NK-92 (cell line): ENCODE measurements around the gene CXCL1.

Experiments
- DNase-seq: peaks from one replicate; lab custom pipeline; 2025; ENCODE audit not compliant: unreplicated experiment; lab: John Stamatoyannopoulos, UW

CXCL1 gene

DNA sequence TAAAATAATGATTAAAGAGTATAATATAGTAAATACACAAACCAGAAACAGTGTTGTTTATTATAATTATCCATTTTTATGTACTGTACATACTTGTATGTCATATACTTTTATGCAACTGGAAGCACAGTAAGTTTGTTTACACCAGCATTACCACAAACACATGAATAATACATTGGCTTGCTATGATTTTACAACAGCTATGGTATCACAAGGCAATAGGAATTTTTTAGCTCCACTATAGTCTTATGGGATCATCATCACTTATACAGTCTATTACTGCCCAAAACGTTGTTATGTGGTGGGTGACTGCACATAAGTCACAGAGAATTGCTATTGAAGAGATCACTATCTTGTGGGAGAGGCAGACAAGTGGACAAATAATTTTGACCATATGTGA, 17.9 kb upstream of the CXCL1 start:
- DNase-seq, result no peak

DNA sequence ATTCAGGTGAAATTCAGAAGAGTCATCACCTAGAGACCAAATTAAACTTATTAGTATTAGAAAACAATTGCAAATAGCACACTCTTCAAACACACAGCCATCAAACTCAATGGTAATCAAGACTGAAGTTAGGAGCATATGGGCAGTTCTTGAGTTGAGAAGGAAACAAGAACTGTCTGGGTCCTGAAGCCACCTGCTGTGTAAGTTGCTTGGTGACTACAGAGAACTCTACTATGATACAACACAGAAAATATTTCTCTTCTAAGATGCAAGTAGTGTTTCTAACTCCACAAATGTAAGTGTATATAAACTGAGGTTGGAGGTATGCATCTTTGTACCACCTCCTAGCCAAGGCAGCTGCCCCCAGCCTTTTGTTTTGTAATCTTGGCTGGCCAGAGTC, 16.4 kb upstream of the CXCL1 start:
- DNase-seq, result no peak

DNA sequence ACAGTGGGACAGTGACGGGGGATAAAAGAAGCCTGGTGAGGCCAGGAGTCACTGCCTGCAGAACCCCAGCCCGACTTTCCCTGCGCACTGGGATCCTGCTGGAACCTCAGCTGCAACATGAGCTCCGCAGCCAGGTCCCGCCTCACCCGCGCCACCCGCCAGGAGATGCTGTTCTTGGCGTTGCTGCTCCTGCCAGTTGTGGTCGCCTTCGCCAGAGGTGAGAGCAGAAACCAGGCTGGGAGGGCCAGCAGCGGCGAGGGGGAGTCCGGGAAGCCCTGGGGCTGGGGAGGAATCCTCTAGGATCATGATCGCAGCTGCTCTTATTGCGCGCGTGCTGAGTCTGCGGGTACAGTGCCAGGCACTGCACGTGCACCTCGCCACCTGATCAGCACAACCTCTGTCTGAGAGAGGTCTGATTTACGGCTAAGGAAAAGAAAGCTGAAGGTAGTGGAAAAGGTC, 15.9 kb upstream of the CXCL1 start, which contains the start of gene PF4V1:
TSS of gene PF4V1 (plus strand) at position 51 of the 459 bp plus-strand sequence. CDS start at position 118, 67 bp downstream.
- no peak for DNase-seq

DNA sequence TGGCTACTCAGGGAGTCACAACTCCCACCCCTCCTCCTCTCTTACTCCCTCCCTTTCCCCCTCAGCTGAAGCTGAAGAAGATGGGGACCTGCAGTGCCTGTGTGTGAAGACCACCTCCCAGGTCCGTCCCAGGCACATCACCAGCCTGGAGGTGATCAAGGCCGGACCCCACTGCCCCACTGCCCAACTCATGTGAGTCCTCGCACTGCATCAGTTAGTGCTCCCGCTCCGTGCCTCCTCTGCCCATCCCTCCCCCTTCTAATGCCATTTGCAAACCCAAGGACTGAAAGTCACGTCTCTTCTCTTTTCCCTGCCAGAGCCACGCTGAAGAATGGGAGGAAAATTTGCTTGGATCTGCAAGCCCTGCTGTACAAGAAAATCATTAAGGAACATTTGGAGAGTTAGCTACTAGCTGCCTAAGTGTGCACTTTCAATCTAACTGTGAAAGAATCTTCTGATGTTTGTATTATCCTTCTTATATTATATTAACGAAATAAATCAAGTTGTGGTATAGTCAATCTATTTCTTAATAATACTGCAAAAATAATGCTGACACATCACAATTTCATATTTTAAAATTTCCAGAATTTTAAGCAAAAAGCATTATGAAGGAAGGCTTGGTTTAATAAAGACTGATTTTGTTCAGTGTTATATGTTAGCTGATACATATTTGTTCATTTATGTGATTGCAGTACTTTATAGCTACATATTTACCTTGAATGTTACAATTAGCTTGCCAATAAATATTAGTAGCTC, 15.3 kb upstream of the CXCL1 start:
- DNase-seq, result no peak

DNA sequence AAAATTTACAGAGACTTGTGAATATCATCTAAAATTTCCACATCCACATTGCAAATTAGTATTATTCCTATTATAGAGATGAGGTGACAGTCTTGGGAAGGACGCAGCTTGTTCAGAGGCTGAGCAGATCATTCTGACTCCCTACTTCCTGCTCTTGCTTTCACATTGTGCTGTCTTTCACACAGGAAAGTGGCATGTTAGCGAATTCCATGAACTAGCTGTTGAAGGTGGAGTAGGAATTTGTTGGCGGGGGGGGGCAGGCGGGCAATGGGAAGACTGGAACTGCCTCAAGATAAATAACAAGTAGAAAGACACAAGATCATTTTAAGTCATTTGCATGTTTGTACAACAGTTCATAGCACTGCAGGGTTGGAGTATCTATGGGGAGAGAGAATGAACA, 13.8 kb upstream of the CXCL1 start:
- no peak for DNase-seq

DNA sequence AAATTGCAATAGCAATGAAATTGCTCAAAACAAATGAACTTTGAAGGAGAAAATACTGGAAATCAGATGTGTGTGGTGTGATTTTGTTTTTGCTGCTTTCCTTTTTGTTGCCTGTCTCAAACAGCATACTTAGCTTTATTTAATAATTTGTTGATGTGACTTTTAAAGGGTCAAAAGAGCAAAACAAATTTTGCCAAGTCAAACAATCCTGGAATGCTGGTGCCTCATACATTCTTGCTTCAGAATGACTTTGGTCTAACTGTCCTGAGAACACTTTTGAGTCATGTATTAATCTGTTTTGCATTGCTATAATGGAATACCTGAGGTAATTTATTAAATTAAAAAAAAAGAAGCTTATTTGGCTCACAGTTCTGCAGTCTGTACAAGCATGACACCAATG, 12.7 kb upstream of the CXCL1 start:
- DNase-seq, result no peak

DNA sequence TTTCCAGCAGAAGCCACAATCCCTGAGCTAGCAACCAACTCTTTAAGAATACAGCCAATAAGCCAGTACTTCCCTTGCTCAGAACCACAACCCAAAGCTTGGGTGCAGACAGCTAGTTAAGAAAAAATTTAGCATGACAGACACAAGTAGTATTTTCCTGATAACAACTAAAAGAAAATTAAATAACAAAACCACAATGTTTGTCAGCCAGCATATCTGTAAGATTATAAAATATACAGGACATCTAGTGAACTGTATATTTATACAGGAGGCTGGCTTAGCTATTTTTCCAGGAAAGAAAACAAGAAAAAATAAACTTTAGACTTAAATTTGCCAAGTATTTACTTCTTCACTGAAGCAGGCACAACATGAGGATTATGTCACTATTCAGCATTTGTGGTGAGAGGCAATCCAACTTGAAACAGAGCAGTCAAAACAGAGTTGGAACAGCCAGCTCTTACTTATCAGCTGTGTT, 9.5 kb upstream of the CXCL1 start:
- no peak for DNase-seq

DNA sequence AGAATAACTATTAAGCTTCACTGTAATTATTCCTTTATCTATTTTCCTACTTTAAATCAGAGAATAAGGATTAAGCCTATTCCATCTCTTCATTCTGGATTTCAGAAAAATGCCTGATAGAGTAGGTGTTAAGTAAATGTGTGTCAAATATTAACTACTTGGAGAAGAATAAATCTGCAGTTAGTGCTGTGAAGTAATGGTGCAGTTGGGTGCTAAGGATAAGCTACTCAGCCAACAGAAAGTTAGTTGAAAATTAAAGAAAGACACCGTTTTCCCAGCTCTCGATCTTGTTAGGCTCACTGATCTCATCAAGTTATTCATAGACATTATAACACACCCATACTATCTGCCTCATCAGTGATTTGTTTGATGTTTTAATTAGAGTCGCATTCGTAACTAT, 9.0 kb upstream of the CXCL1 start:
- no peak for DNase-seq

DNA sequence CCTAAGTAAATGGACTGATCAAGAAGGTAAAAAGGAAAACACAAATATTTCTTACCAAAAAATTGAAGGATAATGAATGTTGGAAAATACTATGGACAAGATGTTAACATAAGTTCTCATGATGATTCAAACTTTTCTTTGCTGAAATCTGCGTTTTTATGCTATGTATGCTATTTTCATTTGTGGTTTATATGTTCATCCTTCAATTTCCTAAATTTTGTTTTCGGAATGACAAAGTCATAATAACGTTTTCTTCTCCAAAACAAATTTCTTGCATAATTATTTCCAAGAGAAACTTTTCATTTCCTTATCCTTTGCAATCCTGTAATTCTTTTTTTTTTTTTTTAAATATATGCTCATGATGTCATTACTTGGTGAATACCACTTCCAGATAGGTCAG, 8.3 kb upstream of the CXCL1 start:
- no peak for DNase-seq

DNA sequence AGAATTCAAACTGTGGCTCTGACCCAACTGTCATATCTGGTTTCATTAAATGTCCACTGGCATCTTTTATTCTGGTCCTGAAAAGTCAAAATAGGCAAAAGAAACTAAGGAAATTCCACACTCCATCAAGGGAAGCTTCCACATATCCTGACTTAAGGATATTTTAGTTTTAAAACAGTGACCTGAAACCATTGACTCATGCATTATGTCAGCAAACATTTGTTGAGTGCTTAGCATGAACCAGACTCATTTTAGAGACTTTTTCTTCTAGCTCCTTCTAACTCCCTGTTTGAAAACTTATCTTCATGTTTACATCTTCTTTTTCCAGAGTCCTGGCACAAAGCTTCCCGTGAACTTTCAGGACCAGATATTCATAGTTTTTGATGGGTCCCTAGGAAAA, 6.9 kb upstream of the CXCL1 start:
- DNase-seq, result no peak

DNA sequence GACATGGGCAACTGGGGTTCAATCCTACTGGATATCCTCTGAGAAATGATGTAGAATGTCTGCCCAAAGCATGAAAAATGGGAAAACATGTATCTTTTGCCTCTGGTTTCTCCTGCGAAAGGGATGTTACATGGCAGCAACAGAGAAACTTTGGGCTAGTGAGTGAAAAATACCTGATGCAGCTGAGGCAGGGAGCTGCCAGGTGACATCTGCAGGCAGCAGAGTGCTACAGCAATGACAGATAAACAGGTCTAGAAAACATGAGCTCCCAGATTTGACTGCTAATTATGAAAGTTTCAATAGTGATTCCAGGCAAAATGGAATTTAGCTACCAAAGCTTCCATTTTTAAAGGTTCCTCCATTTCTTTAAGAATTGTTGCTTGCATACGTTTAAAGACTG, 4.8 kb upstream of the CXCL1 start:
- DNase-seq, result no peak

DNA sequence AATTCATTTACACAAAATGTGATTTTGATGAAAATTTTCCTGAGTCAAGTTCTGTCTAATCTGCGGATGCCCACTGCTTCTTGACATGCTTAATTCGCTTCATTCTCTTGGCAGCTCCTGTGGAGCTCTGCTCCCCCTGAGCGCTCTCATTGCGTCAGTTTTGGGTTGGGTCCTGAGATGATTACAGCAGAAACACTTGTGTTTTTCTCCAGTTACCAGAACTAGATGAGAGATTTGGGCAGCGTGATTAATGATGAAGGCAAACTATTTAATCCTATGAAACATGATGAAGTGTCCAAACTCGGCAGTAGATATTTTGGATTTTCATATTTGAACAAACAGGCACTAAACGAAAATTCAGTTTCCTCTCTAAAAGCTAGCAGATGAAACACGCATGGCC, 4.2 kb upstream of the CXCL1 start:
- no peak for DNase-seq

DNA sequence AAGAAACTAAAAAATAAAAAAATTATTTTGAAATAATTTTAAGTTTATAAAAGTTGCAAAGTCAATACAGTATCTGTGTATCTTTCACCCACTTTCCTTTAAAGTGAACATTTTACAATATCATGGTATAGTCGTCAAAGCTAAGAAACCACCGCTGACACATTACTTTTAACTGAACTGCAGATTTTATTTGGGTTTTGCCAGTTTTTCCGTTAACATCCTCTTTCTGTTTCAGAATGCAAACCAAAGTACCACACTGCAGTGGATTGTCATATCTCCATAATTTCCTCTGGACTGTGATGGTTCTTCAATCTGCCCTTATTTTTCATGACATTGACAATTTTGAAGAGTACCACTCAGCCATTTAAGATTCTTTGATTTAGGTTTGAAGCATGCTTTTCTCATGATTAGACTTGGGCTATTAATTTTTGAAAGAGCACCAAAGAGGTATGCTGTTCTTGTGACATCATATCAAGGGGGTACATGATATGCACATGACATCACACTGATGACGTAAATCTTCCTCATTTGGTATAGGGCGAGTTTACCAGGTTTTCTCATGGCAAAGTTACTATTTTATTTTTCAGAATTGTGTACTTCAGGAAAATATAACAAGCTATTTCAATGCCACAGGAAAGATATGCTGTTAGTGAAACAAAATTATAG, 3.6 kb upstream of the CXCL1 start:
- no peak for DNase-seq

DNA sequence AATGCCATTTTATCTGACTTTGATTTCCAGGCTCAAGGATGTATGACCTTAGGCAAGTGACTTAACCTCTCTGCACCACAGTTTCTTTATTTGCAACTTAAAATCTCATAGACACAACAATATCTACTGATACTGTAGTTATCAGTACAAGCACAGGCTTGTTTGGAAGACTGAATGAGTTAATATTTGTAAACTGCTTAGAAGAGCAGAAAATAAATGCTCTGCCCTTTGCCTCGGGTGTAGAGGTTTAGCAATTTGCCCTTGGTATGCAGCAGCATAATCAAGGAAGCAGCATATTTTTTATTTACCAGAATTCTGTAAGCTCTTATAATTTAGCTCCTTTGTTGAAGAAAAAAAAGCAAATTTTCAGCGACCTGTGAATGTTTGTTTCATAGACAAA, 2.9 kb upstream of the CXCL1 start:
- DNase-seq, result no peak

DNA sequence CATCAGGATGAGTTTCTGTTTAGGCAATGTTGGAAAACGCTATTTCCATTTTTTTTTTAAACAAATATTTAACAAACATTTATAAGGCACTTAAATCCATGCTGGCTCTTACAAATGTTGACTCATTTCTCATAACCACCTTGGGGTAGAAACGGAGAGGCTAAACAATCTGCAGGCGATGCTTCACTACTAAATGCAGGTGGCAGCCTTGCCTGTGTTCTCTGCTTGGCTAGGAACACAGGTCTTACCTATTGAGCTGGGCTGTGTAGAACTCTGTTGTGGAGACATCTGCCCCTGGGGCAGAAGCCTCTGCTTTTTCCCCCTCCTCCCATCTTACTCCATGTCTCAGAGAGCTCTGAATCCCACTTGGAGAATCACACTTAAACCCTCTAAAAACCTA, 1.4 kb upstream of the CXCL1 start:
- no peak for DNase-seq

DNA sequence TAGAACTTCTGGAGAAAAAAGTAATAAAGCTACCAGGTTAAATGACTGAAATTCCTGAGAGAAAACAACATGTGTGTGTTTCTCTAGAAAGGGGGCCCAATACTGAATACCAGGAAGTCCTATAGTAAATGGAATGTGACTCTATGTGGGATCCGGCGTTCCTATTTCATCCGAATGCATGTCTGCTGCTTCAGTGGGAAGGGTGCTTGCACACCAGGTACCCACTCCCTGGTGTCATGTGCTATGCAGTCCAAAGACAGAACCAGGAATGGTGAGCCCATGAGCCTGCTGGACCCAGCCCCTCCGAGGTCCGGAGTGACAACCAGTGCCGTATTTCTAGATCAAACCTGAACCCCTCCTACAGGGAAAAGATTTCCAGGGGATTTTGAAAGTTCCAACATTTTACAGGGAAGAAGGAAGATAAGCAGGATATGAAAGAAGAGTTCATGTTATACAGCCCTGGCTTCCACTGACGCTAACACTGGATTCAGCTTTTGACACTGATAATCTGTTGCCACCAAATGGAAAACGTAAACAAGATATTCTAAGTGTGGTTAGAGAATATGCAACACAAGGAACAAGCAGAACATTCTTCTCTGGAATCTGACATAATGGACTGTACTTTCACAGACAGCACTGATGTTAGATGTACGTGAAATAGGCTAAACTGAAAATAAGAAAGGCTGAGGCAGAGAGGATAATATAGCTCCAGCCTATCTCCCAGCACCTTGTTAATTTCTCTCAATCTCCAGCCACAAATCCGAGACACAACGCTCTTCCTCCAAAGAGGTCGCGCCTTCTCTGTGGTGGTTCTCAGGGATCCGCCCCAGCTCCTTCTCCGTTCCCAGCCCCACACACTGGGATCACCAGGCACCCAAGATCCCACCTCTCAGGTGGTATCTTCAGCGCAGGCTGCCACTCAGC, 725 bp upstream of the CXCL1 start:
- no peak for DNase-seq

DNA sequence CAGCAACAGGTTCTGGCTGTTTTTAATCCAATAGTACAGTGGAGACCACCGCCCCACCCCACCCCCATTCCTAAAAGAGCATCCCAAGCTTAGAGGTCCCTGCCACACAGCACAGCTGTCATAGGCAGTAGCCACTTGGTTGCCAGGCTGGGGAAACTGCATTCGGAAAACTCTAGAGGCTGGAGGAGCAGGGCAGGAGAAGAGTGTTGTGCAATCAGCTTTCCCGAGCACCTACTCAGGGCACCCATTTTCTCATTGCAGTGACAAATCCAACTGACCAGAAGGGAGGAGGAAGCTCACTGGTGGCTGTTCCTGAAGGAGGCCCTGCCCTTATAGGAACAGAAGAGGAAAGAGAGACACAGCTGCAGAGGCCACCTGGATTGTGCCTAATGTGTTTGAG, 1.1 kb downstream of the CXCL1 start:
- DNase-seq, result no peak

DNA sequence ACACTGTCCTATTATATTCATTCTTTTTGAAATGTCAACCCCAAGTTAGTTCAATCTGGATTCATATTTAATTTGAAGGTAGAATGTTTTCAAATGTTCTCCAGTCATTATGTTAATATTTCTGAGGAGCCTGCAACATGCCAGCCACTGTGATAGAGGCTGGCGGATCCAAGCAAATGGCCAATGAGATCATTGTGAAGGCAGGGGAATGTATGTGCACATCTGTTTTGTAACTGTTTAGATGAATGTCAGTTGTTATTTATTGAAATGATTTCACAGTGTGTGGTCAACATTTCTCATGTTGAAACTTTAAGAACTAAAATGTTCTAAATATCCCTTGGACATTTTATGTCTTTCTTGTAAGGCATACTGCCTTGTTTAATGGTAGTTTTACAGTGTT, 1.6 kb downstream of the CXCL1 start:
- DNase-seq, result no peak

DNA sequence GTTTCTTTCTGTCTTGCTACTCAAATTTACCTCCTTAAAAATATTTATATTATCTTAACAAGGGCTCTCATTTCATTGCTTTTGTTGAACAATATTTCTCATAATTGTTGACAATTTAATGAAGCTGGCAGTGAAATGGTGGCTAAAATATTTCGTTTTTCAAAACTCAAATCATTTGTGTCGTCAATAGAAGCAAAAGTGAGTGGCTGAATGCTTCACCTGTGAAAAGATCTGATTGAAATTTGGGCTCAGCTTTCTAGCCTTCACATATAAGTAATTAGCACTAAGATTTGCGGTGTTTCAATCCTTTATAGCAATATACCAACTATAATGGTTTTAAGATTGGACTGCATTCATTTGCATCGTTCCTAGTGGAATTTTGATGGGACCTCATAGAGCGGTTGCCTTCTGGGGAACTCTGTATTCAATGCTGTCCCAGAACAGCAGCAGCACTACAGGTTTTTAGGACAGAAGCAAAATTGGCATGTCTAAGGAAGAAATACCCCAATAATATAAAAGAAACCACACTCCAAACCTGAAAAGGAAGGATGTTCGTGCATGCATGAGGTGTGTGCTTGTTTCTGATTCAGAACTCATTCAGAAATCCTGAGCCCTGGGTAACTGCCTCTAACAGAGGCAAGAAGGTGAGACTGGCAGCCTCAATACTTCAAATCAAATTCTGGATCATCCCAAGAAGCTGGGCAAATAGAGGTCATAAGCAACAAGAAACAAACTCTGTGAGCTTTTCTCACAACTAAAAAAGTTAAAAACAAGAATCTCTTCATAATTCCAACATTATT, 2.5 kb downstream of the CXCL1 start:
- no peak for DNase-seq

DNA sequence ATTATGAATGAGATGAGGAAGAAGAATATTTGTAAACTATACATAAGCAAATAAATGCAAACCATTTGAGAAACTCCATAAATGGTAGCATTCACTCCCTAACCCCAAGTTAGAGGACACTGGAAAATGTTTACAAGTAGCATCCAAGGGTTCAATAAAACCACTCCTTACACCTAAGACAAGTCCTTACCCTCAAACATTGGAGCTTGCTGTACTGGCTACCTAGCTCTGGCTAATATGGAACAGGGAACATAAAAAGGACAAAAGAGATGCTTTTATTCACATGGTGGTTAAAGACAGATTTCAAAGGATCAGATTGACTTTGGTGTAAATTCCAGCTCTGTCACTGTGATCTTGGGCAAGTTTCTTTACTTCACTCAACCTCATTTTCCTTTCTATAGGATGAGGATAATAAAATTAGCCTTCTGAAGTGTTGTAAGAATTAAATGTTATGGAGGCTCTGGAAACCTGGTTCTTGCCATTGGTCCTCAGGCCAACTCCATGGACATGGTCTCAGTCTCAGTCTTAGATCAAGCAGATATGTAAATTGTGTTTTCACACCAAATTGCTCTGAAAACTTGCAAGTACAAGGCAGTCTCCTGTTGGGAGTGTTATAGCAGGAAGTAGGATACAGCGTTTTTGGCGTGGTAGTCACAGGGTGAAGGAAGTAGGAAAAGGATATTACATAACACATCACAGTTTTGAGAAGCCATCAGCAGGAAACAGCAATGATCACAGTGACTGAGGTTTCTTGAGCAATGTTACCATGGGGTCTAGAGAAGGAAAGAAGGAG, 3.3 kb downstream of the CXCL1 start:
- DNase-seq, result no peak
